Urothelium cell line (cell line): ENCODE results near the gene CHST3.

Experiments
- DNase-seq: peaks from one replicate; pipeline ENCODE4 v3.0.0; 2011; ENCODE audit warnings: low spot score, mixed read lengths
- FAIRE-seq: peaks from 2 replicates; lab custom pipeline; 2011; peaks lifted over from hg19 to GRCh38; lab: Jason Lieb, UNC

CHST3 gene

DNA sequence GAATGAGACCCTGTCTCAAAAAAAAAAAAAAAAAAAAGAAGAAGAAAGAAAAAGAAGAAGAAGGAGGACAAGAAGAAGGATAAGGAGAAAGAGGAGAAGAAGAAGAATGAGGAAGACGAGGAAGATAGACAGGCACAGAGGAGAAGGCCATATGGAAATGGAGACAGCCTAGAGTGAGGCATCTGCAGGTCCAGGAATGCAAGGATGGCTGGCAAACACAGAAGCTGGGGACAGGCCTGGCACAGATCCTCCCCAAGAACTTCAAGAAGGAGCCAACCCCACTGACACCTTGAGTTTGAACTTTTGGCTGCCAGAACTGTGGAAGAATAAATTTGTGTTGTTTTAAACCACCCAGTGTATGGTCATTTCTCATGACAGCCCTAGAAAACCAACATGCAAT lies 85.3 kb downstream of the CHST3 start:
- DNase-seq (no peak), FAIRE-seq (no peak)

DNA sequence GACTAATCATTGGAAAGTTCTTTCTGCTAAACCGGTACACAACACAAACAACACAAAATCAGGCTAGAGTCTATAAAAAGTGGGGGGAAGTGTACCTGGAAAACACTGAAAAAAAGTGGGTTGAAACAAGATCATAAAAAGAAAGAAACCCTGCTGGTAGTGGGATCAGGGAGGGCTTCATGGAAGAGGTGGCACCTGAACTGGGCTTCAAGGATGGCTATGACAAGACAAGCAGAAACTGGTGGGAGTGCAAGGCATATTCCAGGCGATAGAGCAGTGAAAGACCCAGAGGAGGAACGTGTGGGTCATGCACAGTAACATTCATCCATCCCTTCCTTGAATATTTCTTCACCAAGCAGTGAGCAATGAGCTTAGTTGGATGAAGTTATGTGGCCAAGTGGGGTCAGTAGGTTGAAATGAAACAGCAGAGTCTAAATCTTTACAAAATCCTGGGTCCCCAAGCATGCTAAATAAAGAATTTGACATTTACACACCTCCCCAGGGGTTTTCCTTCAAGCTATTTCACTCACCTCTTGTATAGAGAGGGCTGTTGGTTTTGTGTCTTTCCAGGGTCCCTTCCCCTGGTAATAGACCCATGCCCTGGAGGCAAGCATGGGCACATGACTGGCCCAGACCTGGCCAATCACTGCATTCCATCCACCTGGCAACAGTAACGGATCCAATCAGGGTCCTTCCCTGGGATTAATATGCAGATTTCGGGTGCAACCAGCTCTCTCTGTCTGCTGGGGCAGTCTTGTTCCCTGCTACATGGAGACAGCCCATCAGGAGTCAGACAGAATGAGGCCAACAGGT lies 86.0 kb downstream of the CHST3 start:
- DNase-seq (no peak), FAIRE-seq (no peak)

DNA sequence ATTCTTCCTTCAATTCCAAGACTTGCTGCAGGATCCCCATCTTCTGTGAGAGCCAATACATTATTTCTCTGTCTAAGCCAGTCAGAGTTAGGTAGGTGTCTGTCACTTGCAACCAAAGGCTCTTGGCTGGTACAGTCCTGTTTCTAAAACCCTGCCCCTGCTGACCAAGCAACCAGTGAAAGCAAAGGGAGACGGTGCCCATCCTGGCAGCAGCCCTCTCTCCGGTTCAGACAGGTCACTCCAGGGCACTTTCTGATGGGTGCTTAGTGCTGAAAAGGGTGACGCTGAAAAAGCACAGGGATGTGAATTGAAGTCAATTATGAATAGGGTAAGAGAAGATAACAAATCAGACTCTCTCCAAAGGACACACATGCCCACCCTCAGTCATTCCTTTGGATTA lies 86.7 kb downstream of the CHST3 start:
- FAIRE-seq (no peak), DNase-seq (no peak)

DNA sequence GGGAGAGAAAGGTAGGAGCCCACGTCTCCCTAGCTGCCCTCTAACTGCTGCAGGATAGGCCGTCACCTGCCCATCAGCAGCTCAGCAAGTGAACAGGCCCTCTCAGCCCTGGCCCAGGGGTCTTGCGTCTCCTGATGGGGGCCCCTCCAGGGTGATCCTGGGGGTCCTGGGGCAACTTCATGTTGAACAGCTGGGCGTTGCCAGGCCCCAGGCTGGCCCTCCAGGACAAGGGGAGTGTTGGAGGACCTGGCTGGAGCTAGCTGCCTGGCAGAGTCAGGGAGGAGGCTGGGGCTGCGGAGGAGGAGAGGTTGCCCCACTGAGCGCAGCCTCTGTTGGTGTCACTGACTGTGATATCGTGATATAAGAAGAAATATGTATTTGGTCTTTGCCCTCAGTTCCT lies 89.5 kb downstream of the CHST3 start:
- DNase-seq (no peak), FAIRE-seq (no peak)

DNA sequence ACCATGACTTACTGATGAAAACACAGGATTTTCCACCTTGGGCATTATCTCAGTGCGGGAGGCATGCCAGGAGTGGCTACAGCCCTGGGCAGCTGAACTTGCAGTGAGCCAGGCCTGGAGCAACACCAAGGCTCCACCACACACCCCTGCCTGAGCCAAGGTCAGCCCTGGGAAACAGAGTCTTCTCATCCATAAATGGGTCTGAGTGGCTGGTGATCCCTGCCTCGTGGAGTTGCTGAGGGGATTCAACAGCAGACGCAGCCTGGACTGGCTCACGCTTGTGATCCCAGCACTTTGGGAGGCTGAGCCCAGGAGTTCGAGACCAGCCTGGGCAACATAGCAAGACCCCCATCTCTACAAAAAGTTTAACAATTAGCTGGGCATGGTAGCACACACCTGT lies 91.9 kb downstream of the CHST3 start:
- no peak for FAIRE-seq
- DNase-seq: no peak

DNA sequence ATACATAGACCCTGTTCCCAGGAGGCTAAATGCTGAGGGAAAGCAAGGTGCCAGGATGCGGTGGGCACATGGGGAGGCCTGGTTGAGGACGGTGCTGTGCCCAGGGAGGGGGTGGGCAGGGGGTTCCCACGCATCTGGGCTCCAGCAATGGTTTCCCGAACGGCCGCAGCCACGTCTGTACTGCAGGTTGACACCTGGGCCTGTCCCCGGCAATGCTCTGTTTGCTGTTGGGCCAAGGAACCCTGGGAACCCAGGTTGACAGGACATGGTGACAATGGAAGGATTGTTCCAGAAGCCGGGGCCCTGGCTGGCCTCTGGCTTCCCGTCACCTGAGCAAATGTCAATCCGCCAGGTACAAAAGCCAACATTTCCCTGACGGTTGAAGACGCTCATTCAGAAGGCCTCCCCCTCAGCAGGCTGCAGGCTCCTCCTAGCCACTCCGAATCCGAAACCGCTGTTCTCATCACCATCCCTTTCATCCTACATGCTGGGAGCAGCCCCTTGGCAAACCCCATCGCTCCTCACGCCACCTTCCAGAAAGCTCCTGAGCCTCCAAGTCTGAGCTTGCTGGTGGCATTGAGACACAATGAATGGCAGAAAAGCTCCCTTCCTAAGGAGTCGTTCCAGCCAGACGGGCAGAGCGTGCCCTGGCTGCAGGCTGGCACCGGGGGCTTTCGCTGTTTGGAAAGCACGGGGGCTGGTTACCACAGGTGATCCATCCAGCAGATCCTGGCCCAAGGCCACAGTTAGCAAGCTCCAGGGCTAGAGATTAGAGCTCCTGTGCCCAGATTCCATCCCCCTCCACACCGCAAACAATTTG lies 92.9 kb downstream of the CHST3 start:
- FAIRE-seq: peak; percentile 58
- no peak for DNase-seq

DNA sequence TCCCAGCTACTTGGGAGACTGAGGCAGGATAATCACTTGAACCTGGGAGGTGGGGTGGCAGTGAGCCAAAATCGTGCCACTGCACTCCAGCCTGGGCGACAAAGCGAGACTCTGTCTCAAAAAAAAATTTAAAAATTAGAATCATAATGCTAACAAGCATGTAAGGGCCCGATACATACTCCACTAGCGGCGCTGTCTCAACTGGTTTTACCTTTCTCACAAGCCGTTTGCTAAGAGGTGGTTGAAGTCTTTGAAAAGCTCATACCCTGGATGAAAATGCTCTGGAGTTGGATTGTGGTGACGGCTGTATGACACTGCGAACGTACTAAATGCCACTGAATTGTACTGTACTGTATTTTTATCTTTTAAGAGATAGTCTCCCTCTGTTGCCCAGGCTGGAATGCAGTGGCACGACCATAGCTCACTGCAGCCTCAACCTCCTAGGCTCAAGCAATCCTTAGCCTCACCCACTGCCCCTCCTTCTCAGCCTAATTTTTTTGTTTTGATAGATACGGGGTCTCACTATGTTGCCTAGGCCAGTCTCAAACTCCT lies 94.2 kb downstream of the CHST3 start:
- no peak for DNase-seq

DNA sequence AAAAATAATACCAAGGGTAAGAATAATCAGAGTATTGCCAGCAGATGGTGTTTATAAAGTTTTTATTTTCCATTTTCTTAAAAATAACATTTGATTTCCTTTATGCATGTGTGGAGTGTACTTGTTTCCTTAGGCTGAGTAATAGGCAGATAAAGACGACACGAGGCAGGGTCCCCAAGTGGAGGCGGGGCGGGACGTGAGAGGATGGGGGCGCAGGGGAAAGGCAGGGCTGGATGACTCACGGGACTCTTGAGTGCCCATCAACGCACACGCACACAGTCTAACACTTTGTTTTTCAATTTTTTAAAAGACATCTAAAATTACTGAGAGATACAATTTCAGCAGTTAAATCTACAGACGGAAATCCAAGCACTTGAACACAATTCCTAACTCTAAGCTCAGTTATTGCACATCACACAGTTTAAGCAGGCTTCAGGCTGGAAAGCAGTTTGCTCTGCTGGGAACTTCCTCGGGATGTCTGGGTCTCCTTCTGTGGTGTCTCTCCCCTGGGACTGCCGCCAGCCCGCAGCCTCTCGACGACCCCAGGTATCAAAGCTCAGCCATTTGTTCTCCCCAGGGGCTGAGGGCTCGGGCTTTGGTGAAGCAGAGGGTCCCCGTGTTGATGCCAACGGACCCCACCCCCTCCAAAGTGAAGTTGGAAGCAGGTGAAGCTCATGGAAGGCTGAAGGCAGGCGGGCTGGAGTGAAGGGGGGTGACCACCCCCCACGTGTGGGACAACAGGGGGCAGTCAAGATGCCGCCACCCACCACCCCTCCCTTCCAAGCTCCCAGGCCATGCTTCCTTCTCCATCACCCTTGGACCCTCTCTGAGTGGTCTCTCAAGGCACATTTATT lies 95.0 kb downstream of the CHST3 start:
- no peak for FAIRE-seq
- no peak for DNase-seq

More for the DNA sequence above, 94.2 kb downstream of the CHST3 start:
- no peak for FAIRE-seq

DNA sequence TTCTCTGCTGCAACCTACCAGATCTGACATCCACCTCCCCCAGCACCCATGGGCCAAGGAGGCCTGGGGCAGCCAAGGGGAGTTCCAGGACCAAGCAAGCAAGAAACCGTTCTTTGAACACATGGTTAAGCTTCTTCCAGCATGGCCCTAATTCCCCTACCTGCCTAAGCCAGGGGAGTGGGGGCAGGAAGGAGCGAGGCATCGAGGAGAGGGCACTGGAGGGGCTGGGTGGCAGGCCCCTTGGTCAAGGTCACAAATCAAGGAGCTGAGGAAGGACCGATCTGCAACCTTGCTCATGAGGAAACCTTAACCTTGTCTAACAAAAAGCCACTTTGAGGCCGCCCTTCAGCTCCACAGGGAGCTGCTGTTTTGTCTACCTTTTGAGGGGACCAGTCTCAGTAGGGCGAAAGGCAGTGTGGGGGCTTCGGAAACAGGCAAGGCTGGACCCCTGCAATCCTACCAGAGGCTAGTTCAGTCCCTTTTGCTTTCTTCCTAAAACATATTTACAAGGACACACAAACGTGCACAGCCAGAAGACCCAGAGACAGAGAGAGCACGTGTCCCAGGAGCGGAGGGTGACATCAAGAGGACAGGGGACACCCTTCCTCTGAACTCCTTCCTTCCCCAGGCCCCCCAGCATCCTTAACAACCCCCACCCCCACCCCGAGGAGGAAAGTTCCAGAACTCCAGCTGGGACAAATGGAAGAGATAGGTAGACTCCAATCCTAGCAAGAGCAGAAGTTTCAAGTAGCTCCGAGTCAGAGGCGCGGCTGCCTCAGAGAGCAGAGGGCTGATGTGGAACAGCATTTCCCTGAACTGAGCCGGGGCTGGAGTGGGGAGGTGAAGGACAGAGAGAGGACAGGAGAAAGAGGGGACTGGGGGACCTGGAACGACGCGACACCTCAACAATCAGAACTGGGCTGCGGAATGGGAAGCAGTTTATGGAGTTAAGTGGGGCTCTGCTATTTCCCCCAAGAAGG lies 95.9 kb downstream of the CHST3 start:
- no peak for FAIRE-seq
- no peak for DNase-seq

DNA sequence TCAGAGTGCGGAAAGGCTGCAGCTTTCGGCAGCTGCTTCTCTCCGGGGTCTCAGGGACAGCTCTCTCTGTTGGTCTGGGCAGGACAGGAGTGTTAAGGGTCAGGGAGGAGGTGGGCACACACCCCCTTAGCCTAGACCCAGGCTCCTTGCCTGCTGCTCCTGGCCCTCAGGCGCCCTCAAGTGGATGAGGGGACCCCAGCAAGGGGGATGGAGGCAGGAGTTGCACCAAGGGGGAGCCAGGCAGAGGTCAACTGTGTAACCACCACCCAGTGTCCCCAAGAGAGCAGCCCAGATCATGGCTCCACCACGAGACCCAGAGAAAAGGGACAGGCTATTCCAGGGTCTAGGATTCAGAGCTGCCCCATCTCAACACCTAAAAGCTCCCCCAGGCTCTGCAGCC lies 97.3 kb downstream of the CHST3 start:
- FAIRE-seq (no peak), DNase-seq (no peak)

DNA sequence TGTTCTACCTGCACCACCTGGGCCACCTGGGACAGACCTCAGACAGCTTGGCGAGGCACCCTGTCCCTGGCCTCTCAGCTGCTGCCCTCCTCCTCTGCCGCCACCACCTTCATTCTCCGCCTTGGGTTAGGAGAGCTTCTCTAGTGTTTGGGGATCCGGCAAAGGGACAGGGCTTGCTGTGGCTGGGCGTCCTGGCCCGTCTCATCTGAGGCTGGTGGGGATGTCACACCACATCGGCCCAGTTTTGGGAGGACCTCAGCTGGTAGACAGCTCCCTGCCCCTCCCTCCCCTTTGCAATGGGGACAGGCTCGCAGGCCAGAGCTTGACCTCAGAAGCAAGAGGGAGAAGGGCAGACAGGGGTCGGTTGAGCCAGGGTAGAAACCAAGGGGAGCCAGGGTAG lies 97.7 kb downstream of the CHST3 start:
- no peak for FAIRE-seq
- no peak for DNase-seq

DNA sequence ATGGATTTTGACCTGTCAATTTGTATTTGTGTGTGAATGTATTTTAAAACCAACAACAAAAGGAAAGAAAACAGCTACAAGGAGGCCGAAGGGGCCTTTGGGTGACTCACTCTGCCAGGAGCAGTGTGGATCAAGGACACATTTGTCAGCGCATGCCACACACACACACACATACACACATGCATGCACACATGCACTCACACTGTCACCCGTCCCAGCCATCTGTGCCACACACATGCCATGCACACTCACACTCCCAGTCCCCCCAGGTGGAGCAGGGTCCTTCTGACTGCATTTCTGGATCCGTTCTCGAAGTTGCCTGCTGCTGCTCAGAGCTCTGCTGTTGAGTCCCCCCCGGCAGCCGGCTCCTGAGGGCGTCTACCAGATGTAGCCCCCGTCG lies 98.2 kb downstream of the CHST3 start:
- FAIRE-seq (peak; percentile 77), DNase-seq (no peak)
